GM19324 (cell line): Measurements from ENCODE around the gene ARIH2.

ENCODE experiments used
- ATAC-seq: cut with Tn5 transposase; IDR thresholded peaks from one replicate; pipeline ENCODE4 v1.9.1; 2021; ENCODE audit warnings: mild to moderate bottlenecking, moderate library complexity; ENCODE audit not compliant: unreplicated experiment, low FRiP score

The ARIH2 gene

GRCh38 chr3:48927928-48928327 lies 9.3 kb downstream of the ARIH2 start:
- ATAC-seq = no peak

GRCh38 chr3:48928679-48929078 lies 10.0 kb downstream of the ARIH2 start:
- no peak for ATAC-seq

- no peak for ATAC-seq
These were observed 10.9 kb downstream of the ARIH2 start for GRCh38 chr3:48929358-48930035.

GRCh38 chr3:48930590-48930989 lies 11.9 kb downstream of the ARIH2 start:
- ATAC-seq = no peak

- ATAC-seq = no peak
These were observed 13.4 kb downstream of the ARIH2 start for GRCh38 chr3:48931944-48932580.

GRCh38 chr3:48934333-48934991 lies 15.8 kb downstream of the ARIH2 start:
- no peak for ATAC-seq

DNA sequence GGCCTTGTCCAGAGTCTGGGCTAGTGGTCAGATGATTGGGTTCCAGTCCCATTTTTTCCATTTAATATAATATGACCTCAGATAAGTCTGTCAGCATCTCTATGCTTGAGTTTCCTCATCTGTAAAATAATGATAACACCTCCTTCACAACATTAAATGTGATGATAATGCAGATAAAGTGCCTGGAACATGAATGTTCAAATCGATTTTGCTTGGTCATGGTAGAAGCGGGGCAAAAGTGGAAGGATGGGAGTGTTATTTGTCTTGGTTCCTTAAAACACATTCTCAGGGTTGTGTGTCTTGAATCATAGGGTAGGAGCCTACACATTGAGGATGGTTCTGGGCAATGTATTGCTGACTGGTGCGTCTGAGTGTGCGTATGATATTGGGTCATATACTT lies 16.9 kb downstream of the ARIH2 start:
- no peak for ATAC-seq

GRCh38 chr3:48938156-48938555 lies 19.5 kb downstream of the ARIH2 start:
- no peak for ATAC-seq

GRCh38 chr3:48938689-48939088 lies 20.0 kb downstream of the ARIH2 start:
- ATAC-seq = no peak

GRCh38 chr3:48945432-48945831 lies 26.8 kb downstream of the ARIH2 start:
- ATAC-seq = no peak

GRCh38 chr3:48945891-48946549 lies 27.4 kb downstream of the ARIH2 start:
- ATAC-seq = no peak

GRCh38 chr3:48949376-48949717 lies 30.7 kb downstream of the ARIH2 start:
- ATAC-seq = no peak

DNA sequence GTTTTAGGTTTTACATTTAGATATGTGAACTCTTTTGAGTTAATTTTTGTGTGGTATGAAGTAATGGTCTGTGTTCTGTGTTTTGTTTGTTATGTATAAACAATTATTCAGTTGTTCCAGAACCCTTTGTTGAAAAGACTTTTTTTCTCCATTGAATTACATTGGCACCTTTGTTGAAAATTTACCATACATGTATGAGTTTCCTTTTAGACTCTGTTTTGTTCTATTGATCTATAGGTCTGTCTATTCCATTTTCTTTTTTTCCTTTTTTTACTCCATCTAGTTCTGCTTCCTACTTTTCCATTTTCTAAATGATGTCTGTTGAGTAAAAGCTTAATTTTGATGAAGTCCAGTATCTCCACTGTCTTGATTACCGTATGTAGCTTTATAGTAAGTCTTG lies 31.4 kb downstream of the ARIH2 start:
- ATAC-seq = no peak

DNA sequence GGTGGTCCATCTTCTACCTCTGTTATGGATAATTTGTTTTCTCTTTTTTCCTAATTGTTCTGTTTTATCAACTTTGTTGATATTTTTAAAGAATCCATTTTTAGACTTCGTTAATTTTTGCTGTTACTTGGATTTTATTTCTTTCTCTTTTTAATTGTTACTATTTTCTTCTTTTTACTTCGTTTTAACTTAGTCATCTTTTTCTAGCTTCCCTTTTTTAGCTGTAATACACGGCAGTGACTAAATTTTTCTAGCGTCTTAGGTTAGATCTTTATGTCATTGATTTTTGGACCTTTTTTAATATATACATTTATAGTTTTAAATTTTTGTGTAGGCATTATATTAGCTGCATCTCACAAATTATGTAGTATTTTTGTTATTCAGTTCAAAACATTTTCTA lies 33.1 kb downstream of the ARIH2 start:
- no peak for ATAC-seq

DNA sequence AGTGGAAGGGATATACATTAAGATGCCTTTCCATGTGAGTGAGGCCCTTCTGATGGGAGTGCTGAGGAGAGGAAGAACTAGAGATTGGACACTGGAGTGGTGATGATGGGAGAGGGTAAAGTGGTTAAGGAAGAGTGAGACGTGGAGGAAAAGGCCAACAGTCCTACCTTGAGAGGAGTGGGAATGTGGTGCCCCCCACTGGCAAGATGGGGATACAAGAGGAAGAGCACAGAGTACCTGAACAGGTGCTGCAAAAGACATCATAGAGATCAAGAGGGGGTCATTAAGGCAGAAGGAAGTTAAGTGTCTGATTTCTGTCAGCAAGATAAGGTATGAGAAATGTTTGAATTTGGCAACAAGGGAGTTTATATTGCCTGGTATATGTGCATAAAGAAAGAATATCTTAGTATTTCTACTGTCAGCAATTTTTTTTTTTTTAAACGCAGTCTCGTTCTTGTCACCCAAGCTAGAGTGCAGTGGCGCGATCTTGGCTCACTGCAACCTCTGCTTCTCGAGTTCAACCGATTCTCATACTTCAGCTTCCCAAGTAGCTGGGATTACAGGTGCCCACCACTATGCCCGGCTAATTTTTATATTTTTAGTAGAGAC lies 34.0 kb downstream of the ARIH2 start:
- no peak for ATAC-seq

DNA sequence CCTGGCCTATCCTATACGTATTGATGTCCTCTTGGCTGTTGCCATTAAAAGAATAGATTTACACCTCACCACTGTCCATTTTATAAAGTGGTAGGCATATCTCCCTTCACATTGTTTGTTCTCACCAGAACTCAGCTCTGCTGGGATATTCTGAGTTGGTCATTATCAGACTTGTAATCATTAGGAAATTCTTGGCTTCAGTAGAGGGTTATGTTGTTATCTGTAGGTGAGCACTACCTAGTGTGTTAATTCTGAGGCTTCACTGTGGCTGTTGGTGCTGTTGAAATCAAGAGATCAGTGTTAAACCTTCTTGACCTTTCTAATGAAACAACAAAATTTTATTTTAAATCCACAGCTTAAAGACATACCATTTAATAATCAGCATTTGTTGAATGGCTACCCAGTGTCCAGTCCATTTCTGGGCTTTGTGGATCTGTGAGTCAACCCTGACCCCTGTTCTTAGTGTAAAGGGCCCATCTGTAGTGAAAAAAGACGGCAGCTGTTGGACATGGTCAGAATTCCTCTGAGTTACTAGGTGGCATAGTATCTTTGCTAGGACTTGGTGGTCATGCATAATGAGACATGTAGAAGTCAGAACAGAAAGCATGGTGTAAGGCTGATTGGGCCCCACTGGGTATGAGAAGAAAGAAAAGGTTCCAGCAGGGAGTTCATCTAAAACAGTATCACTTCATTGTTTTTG lies 38.5 kb downstream of the ARIH2 start:
- ATAC-seq = no peak

GRCh38 chr3:48960841-48961413 lies 42.3 kb downstream of the ARIH2 start:
- ATAC-seq = no peak

- no peak for ATAC-seq
These were observed 43.7 kb downstream of the ARIH2 start for GRCh38 chr3:48962340-48962739.

- ATAC-seq = no peak
These were observed 44.3 kb downstream of the ARIH2 start for GRCh38 chr3:48962939-48963338.

DNA sequence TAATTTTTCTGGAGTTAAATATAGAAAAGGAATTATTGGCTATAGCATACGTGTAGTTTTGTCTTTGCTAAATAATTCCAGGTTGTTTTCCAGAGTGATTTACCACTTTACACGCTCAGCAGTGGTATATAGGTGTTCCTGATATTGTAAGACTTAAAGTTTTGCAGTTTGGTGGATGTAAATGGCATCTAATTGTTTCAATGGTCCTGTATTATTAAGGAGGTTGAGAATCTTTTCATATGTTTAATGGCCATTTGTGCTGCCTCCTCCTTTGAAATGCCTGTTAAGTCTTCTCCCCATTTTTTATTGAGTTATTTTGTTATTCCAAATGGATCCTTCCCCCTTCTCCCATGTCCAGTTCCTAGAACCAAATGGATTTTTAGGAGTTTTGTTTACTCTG lies 44.9 kb downstream of the ARIH2 start:
- no peak for ATAC-seq
